Endodermal cell (in vitro differentiated cells): ENCODE data around the gene ATXN7. TPM values are rescaled to one million over a fixed set of nuclear protein-coding genes. Genes with fewer than 3 reads are reported as not detected.

Experiments used
- DNase-seq: peaks from one replicate; pipeline ENCODE4 v3.0.0-alpha.2; 2017
- H3K27ac ChIP-seq: 2 replicates; pipeline ENCODE4 v1.5.1; 2013; ENCODE audit warnings: mild to moderate bottlenecking, low read depth, low read length, moderate library complexity
- H3K27me3 ChIP-seq: 2 replicates; pipeline ENCODE4 v1.6.1; 2013; ENCODE audit warnings: mild to moderate bottlenecking, low read length, moderate library complexity; ENCODE audit not compliant: insufficient read depth, control insufficient read depth, poor library complexity, severe bottlenecking
- H3K36me3 ChIP-seq: 2 replicates; pipeline ENCODE4 v1.7.0; 2013; ENCODE audit warnings: mild to moderate bottlenecking, low read length, moderate library complexity; ENCODE audit not compliant: control insufficient read depth, insufficient read depth
- H3K4me1 ChIP-seq: one replicate; pipeline ENCODE4 v1.7.0; 2013; ENCODE audit warnings: low read length; ENCODE audit not compliant: control insufficient read depth, insufficient read depth
- H3K4me3 ChIP-seq: 2 replicates; pipeline ENCODE4 v1.5.1; 2013; ENCODE audit warnings: mild to moderate bottlenecking, low read length, moderate library complexity
- H3K9ac ChIP-seq: 2 replicates; pipeline ENCODE4 v1.6.1; 2013; ENCODE audit warnings: mild to moderate bottlenecking, low read length, moderate library complexity; ENCODE audit not compliant: poor library complexity, severe bottlenecking; ENCODE audit errors: extremely low read depth
- H3K9me3 ChIP-seq: 2 replicates; pipeline ENCODE4 v1.6.1; 2013; ENCODE audit warnings: mild to moderate bottlenecking, low read length, moderate library complexity; ENCODE audit not compliant: control insufficient read depth
- H3K27ac Mint-ChIP-seq: 2 replicates; pipeline ENCODE4 v1.8.0; 2020; ENCODE audit warnings: mixed read lengths
- H3K27me3 Mint-ChIP-seq: 2 replicates; pipeline ENCODE4 v1.8.0; 2021; ENCODE audit warnings: mild to moderate bottlenecking, mixed read lengths; ENCODE audit not compliant: insufficient read depth
- H3K36me3 Mint-ChIP-seq: 2 replicates; pipeline ENCODE4 v1.8.0; 2020; ENCODE audit warnings: low read depth, mixed read lengths
- H3K4me1 Mint-ChIP-seq: 2 replicates; pipeline ENCODE4 v1.8.0; 2020; ENCODE audit warnings: mixed read lengths
- H3K4me3 Mint-ChIP-seq: 2 replicates; pipeline ENCODE4 v1.8.0; 2020; ENCODE audit warnings: mild to moderate bottlenecking, moderate library complexity, mixed read lengths
- H3K9me3 Mint-ChIP-seq: 2 replicates; pipeline ENCODE4 v1.8.0; 2020; ENCODE audit warnings: mild to moderate bottlenecking, mixed read lengths
- WGBS, 2 experiments: methylation state at CpG; one replicate each; pipeline versions ENCODE4 v1.1.5 to v1.1.7; 2013; ENCODE audit warnings: missing lambda C conversion rate in 2 of 2, mixed read lengths in 1 of 2; ENCODE audit not compliant: insufficient coverage in 1 of 2, insufficient read length in 1 of 2; 5-methylcytosine and 5-hydroxymethylcytosine counted together
- total RNA-seq, 2 donors: library from RNA; stranded (reverse); fragmentation: NEBNext Ultra II Directional in 1 of 2; extraction: Animal tissue kit (Norgen Biotek cat#: 25700) in 1 of 2; gene quantifications; 2 replicates in 1 of 2; 3 replicates in 1 of 2; pipeline ENCODE4 v1.2.1, GENCODE V29; 2021
- TF ChIP-seq, protein P1 (sequence below): fragments of 200-600 bp; sonication (generic); conservative IDR thresholded peaks from 2 replicates; pipeline ENCODE4 v1.5.0; 2021; ENCODE audit warnings: antibody characterized with exemption, mild to moderate bottlenecking

Gene ATXN7
- total RNA-seq, 2 donors from 2014 or later, result 28.1 to 28.8 TPM

DNA sequence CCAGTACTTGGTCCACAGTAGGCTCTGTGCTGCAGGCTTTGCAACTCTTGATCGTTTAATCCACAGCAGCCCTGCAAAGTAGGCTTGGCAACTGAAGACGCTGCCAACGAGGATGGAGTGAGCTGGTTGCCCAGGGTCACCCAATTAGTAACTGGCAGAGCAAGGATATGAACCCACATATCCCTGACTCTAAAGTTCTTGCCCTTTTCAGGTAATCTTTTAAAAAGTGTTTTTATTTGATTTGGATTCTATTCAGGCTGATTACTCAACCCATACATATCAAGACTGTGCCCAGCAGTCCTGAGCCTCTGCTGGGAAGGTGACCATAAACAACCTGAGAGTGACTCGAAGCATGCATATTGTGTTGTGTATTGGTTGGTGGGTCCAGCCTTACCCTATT lies 109.3 kb downstream of the ATXN7 start:
- H3K9me3 ChIP-seq, result no peaks in the 10 kb centered on the region
- H3K9ac ChIP-seq, result no peak overlapping the region
- no peaks in the 10 kb centered on the region for H3K27me3 Mint-ChIP-seq
- no peaks in the 10 kb centered on the region for H3K27me3 ChIP-seq
- peaks cover 19% of the 10 kb centered on the region for H3K36me3 ChIP-seq
- no peak overlapping the region for H3K27ac Mint-ChIP-seq
- TF ChIP-seq, protein P1, sequence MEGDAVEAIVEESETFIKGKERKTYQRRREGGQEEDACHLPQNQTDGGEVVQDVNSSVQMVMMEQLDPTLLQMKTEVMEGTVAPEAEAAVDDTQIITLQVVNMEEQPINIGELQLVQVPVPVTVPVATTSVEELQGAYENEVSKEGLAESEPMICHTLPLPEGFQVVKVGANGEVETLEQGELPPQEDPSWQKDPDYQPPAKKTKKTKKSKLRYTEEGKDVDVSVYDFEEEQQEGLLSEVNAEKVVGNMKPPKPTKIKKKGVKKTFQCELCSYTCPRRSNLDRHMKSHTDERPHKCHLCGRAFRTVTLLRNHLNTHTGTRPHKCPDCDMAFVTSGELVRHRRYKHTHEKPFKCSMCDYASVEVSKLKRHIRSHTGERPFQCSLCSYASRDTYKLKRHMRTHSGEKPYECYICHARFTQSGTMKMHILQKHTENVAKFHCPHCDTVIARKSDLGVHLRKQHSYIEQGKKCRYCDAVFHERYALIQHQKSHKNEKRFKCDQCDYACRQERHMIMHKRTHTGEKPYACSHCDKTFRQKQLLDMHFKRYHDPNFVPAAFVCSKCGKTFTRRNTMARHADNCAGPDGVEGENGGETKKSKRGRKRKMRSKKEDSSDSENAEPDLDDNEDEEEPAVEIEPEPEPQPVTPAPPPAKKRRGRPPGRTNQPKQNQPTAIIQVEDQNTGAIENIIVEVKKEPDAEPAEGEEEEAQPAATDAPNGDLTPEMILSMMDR, result no peak
- peaks cover 65% of the 10 kb centered on the region for H3K4me1 Mint-ChIP-seq
- DNase-seq, result no peak
- 71 to 74% methylated on average over 3 to 4 of the region's 4 CpGs for WGBS, 2 experiments
- no peak overlapping the region for H3K4me3 Mint-ChIP-seq
- peaks cover 46% of the 10 kb centered on the region for H3K4me1 ChIP-seq
- H3K36me3 Mint-ChIP-seq, result peaks cover 8% of the 10 kb centered on the region
- no peak overlapping the region for H3K27ac ChIP-seq
- H3K4me3 ChIP-seq, result no peak overlapping the region
- H3K9me3 Mint-ChIP-seq, result no peaks in the 10 kb centered on the region

DNA sequence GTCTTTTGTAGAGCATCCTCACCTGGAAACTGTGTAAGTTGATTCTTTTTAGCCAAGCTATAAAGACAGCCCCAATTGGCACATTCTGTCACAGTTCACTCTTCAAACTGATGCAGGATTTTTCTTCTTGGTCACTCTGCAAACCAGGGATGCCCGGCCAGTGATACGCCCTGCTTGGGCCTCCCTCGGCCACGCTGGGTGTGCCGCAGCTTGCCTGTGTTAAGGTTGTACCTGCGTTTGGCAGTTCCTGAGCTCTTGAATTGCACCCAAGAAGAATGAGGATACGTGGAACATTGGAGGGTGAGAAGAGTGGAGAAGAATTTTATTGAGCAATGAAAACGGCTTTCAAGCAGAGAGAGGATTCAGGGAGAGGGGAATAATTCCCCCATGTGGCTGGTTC lies 109.7 kb downstream of the ATXN7 start:
- Mint-ChIP-seq H3K27me3 (no peaks in the 10 kb centered on the region), H3K27ac (no peak overlapping the region), H3K36me3 (peaks cover 8% of the 10 kb centered on the region), H3K4me1 (peaks cover 61% of the 10 kb centered on the region), H3K9me3 (no peaks in the 10 kb centered on the region), H3K4me3 (no peak overlapping the region)
- Histone ChIP-seq H3K9me3 (no peaks in the 10 kb centered on the region), H3K9ac (no peak overlapping the region), H3K27ac (no peak overlapping the region), H3K4me3 (no peak overlapping the region), H3K4me1 (peaks cover 43% of the 10 kb centered on the region), H3K27me3 (no peaks in the 10 kb centered on the region), H3K36me3 (peaks cover 22% of the 10 kb centered on the region)
- DNase-seq, result no peak
- 98% methylated on average over 8 of the region's 8 CpGs for WGBS, 2 experiments
- TF ChIP-seq, protein P1, result no peak

DNA sequence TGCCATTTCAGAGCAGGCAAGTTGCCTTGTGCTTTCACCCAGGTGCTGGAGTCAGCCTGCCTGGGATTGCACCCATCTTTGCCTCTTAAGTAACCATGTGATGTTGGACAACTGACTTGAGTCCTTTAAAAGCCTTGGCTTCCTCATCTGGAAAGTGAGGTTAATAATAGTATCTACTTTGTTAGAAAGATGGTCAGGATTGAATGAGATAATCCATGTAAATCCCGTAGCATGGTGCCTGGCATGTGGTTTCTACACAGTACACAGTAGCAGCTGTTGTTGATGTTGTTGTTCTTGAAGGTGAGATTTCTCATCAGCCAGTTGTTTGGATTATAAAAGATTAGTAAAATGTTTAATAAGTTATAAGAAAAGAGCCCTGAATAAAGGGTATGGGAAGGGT lies 110.8 kb downstream of the ATXN7 start:
- H3K4me3 Mint-ChIP-seq, result no peak overlapping the region
- Histone ChIP-seq H3K27me3 (no peaks in the 10 kb centered on the region), H3K4me1 (peaks cover 37% of the 10 kb centered on the region), H3K9me3 (no peaks in the 10 kb centered on the region), H3K36me3 (peaks cover 25% of the 10 kb centered on the region), H3K27ac (no peak overlapping the region), H3K4me3 (no peak overlapping the region), H3K9ac (no peak overlapping the region)
- 92 to 100% methylated on average over 1 of the region's 1 CpG for WGBS, 2 experiments
- H3K4me1 Mint-ChIP-seq, result peaks cover 51% of the 10 kb centered on the region
- TF ChIP-seq, protein P1, result no peak
- H3K36me3 Mint-ChIP-seq, result peaks cover 11% of the 10 kb centered on the region
- no peaks in the 10 kb centered on the region for H3K9me3 Mint-ChIP-seq
- no peak for DNase-seq
- no peak overlapping the region for H3K27ac Mint-ChIP-seq
- H3K27me3 Mint-ChIP-seq, result no peaks in the 10 kb centered on the region
